HFF-Myc (cell line): ENCODE data around the gene CEP57L1.
"Not testable (repeated sequence)": the region's sequence is repeated elsewhere in the genome, so short reads cannot be mapped to it uniquely, and the experiment has no call there.

Source experiments
- DNase-seq: peaks from one replicate; pipeline ENCODE4 v3.0.0-alpha.2; 2011; ENCODE audit warnings: low read depth; ENCODE audit errors: extremely low read depth
- H3K4me3 ChIP-seq: replicated peaks from 2 replicates; pipeline ENCODE4 v1.5.1; 2011; ENCODE audit warnings: low read depth, mild to moderate bottlenecking, control low read depth, low read length
- CTCF ChIP-seq: IDR thresholded peaks from 2 replicates; pipeline ENCODE4 v1.5.1; 2012; ENCODE audit warnings: mild to moderate bottlenecking, low read depth, low read length, control low read depth; ENCODE audit errors: missing control alignments

Gene CEP57L1

GRCh38 chr6:109121411-109121810 lies 26.1 kb downstream of the CEP57L1 start:
- no peak for DNase-seq

GRCh38 chr6:109124219-109124618 lies 28.9 kb downstream of the CEP57L1 start:
- no peak for TF ChIP-seq CTCF
- no peak for DNase-seq

More at GRCh38 chr6:109121411-109121810, 26.1 kb downstream of the CEP57L1 start:
- TF ChIP-seq CTCF = no peak
- H3K4me3 ChIP-seq = no peak overlapping the region

GRCh38 chr6:109125504-109125903 lies 30.2 kb downstream of the CEP57L1 start:
- H3K4me3 ChIP-seq = no peak overlapping the region
- no peak for DNase-seq
- no peak for TF ChIP-seq CTCF

More at GRCh38 chr6:109124219-109124618, 28.9 kb downstream of the CEP57L1 start:
- no peak overlapping the region for H3K4me3 ChIP-seq

- no peak for DNase-seq
- TF ChIP-seq CTCF = no peak
- H3K4me3 ChIP-seq = no peak overlapping the region
Measured at GRCh38 chr6:109130065-109130464, 34.8 kb downstream of the CEP57L1 start.

- not testable (repeated sequence) for H3K4me3 ChIP-seq, DNase-seq
Measured at GRCh38 chr6:109135600-109135999, 40.3 kb downstream of the CEP57L1 start.

GRCh38 chr6:109136039-109136438 lies 40.7 kb downstream of the CEP57L1 start:
- H3K4me3 ChIP-seq, DNase-seq: not testable (repeated sequence)

GRCh38 chr6:109136530-109136929 lies 41.2 kb downstream of the CEP57L1 start:
- H3K4me3 ChIP-seq, DNase-seq: not testable (repeated sequence)

- DNase-seq = no peak
- TF ChIP-seq CTCF = no peak
- H3K4me3 ChIP-seq = no peak overlapping the region
Measured at GRCh38 chr6:109139109-109139508, 43.8 kb downstream of the CEP57L1 start.

GRCh38 chr6:109142067-109142466 lies 46.8 kb downstream of the CEP57L1 start:
- DNase-seq, H3K4me3 ChIP-seq: not testable (repeated sequence)
